GM21360 (cell line): ENCODE measurements around the gene ITGA3.

Source experiments
- ATAC-seq: cut with Tn5 transposase; IDR thresholded peaks from one replicate; pipeline ENCODE4 v1.9.1; 2021; ENCODE audit warnings: mild to moderate bottlenecking, moderate library complexity; ENCODE audit not compliant: unreplicated experiment

The ITGA3 gene

DNA sequence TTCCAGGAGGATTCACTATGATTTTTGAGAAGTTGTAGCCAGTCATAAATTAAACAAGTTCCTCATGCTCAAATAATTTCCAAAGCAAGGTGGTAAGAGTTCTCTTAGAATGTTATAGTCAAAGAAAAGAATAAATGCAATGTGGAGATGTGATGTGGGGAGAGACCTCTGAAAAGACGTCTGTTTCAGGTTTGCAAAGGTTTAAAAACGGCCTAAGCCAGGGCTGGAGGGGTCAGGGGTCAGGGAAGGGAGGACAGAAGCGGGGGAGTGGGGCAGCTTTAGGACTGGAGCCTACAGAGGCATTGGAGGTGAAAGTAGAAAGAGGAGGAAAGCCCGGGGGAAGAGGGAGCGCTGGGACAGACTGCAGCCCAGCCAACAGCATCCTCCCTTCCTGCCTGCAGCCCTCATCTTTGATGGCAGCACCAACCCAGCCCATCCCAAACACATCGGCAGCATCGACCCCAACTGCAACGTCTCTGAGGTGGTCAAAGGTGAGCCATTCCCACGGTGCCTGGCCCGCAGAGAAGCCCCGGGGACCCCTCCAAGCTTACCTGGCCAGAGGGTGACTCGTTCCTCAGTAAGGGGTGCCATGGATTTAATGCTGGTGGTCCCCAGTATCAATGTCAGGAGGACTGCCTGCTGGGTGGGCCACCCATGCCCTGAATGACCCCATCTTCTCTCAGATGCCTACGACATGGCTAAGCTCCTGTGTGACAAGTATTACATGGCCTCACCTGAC, 50.7 kb downstream of the ITGA3 start:
- no peak for ATAC-seq

DNA sequence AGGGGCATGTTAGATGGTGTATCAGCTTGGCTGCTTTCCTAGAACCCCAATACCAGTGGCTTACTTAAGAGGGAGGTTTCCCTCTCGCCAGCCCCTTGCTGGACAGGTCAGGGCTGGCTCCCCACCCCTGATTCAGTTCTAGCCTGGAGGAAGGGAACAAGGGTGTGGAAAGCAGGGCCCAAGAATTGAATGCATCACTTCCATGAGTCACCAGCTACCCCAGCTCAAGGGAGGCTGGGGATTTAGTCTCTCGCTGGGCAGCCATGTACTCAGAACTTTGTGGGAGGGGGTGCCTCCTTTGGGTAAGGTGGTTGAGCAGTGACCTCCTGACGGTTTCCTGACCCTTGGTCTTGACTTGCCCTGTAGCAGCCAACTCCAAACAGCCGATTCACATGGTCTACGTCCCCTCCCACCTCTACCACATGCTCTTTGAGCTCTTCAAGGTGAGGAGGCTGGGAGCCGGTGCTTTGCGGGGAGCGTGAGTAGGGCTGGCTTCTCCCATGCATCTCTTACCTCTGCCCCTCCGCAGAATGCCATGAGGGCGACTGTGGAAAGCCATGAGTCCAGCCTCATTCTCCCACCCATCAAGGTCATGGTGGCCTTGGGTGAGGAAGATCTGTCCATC, 52.0 kb downstream of the ITGA3 start:
- no peak for ATAC-seq

GRCh38 chr17:50108556-50108955, 52.6 kb downstream of the ITGA3 start:
- ATAC-seq, result no peak

GRCh38 chr17:50109207-50109606, 53.3 kb downstream of the ITGA3 start:
- no peak for ATAC-seq

DNA sequence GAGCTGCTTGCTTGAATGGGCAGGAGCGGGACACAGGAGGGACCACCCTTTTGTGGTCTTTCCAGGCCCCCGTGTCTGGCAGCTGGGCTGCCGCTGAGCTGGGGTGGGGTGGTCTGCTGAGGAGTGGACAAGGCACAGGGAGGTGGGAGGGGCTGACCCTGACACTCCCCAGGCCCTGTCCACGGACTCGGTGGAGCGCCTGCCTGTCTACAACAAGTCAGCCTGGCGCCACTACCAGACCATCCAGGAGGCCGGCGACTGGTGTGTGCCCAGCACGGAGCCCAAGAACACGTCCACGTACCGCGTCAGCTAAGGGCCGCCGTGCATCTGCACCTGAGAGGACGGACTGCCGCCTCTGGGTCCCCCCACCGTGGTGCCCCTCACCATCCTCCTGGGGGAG, 53.9 kb downstream of the ITGA3 start:
- ATAC-seq, result no peak

GRCh38 chr17:50110591-50111349, 54.9 kb downstream of the ITGA3 start:
- ATAC-seq, result no peak

GRCh38 chr17:50111673-50112655, 56.1 kb downstream of the ITGA3 start:
- ATAC-seq, result no peak

DNA sequence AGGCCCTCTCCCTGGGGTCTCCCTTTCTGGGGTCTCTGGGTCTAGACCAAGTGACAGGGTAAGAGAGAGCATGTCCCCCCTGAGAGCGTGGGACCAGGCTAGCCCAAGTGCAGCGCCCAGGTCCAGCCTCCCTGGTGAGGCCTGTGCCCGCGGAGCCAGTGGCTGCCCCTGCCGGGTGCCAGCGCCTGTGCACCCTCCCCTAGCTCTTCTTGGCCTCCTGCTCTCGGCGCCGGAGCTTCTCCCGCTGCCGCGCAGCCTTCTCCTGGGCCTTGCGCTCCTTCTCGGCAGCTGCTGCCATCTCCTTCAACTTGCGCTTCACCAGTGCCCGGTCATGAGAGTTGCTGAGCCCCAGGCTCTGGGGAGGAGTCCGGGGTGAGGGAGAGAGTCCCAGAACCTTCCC, 56.8 kb downstream of the ITGA3 start:
- no peak for ATAC-seq

DNA sequence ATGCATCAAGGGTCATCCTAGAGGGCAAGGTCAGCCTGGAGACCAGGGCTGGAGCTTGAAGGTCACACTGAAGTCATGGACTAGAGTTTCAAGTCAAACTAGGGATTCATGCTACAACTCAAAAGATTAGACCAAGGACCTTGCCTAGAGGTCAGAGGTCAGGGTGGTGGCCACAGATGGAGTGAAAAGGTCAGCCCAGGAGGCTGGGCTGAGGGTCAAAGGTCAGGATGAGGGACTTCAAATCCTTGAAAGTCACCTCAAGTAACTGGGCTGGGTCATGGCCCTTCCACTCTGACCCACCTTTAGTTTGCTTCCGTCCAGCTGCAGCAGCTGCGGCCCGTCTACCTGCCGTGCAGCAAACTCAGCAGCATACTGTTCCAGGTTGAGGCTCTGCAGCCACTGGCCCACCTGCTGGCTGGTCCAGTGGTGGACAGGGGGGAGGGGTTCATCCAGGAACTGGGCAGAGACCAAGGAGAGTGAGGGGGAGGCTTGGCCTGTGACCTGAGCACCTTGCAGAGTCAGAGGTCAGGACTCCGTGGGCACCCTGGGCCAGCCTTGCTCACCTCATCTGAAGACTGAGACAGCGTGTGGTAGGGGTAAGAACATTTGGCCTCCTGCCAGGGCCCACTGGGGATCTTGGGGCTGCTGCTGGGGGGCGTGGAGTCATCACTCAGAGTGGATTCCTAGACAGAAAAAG, 57.9 kb downstream of the ITGA3 start:
- ATAC-seq, result no peak

DNA sequence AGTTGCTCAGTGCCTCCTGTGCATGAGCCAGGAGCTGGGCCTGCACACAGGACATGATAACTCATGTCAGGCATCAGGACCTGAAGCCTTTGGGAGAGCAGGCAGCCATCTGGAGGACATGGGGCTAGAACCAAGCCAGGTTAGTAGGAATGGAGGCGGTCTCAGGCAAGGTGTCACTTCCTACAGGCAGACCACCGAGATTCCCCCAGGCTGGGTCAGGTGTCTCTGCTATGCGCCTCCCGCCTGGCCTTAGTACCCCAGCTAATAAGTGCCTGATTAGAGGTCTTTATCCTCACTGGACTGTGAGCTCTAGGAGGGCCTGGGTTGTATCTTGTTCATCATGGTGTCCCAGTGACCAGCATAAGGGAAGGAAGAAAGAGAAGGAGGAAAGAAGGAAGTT, 58.5 kb downstream of the ITGA3 start:
- ATAC-seq, result no peak

DNA sequence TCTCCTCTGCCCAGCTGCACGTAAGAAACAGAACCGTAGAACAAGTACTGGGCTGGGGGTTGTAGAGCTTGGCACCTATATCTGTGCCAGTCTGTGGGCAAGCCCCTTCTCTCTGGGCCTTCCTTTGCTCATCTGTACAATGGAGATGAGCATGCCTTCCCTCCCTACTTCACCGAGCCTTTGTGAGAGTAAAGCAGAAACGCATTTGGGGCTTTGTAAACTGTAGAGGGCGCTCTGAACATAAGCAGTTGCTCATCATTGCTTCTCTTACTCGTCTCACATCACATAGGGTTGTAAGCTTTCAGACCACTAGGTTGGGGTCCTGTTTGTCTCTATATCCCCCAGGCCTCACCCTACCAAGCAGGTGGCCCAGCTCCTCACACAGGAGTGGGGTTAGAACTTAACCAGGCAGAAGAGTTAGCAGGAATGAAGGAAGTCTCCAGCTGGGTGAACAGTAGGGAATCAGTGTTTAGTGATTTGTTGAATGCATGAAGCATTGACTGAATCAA, 59.0 kb downstream of the ITGA3 start:
- no peak for ATAC-seq

DNA sequence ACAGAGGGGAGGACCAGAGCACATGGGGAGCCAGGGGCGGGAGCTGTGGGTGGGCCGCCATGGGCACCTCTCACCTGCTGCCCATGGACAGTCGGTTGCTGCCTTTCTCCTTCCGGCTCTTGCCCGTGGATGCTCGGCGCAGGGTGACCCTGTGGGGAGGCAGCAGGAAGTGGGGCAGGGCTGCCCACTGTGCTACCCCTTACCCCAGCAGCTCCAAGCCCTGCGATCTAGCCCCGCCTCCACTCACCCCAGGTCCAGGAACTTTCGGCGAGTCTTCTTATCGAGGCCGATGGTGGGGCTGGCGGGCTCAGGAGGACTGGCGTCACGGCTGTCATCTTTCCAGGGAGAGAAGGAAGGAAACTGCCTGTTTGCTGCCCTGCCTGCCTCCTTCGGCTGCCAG, 59.8 kb downstream of the ITGA3 start:
- ATAC-seq, result no peak

- no peak for ATAC-seq
These were observed 61.5 kb downstream of the ITGA3 start for GRCh38 chr17:50117202-50118051.

DNA sequence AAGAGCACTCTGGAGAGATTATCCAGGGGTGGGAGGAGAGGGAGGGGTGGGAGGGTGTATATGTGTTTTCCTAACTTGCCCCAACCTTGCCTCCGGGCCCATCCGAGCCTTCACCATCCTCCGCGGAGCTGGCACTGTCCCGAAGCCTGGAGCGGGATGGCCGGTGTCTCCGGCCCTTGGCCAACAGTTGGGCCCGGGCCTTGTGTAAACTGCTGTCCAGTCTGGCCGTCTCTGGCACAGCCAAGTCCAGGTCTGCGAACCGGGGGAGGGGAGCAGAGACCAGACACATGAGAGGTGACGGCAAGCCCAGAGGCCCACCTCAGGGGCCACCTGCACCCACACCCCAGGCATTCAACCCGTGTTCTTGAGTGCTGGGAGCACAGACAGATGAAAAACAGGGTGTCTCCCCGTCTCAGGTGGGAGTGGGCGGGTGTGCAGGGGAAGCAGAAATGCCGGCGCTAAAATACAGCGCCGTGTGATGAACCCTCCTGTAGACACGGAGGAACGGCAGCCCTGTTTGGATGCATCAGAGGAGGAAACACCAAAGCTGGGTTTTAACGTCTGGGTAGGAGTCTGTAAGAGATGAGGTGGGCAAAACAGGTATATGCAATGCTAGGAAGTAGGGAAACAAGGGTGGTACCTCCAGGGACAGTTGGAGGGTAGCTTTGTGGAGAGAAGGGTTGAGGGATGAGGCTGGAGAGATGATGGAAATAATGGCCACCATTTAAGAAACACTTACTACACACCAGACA, 62.3 kb downstream of the ITGA3 start:
- no peak for ATAC-seq

DNA sequence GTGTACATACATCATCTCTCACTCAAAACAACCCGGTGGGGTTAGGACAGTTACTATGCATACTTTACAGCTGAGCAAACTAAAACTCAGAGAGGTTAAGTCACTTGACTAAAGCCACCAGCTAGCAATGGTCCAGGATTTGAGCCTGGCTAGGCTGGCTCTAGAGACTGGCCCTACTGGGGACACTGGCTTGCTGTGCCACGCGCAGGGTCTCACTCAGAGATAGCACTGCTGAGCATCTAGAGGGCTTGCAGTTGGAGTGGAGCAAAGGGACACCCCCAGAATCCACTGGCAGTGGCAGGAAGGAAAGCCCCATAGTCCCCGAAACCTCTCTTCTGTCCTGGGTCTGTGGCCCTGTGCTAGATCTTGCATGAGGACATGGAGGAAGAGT, 62.9 kb downstream of the ITGA3 start:
- no peak for ATAC-seq

DNA sequence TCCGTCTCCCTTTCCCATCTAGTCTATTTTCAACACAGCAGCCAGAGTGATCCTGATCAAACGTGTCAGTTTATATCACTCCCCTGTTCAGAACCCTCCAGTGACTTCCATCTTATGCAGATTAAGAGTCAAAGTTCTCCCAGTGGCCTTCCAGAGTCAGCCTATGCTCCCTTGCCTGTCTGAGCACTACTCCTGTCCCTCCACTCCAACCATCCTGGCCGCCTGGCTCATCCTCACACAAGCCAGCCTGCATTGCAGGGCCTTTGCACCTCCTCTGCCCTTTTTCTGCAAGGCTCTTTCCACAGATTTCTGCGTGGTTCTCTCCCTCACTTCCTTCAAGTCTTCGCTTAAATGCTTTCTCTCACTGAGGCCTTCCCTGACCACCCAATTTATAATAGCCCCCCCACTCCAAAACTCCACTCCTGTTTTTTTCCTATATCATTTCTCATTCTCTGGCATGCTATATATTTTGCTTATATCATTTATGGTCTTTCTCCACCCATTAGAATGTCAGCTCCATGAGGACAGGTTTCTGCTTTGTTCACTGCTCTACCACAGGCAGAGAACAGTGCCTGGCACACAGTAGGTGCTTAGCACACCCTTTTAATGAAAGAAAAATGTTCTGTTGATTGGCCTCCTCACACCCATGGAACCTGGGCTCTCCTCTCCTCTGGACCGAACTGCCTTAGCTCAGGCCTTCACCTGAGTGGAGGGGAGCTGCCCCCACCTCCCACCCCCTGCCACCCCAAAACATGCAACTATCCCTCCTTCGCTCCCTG, 64.8 kb downstream of the ITGA3 start:
- ATAC-seq, result no peak

DNA sequence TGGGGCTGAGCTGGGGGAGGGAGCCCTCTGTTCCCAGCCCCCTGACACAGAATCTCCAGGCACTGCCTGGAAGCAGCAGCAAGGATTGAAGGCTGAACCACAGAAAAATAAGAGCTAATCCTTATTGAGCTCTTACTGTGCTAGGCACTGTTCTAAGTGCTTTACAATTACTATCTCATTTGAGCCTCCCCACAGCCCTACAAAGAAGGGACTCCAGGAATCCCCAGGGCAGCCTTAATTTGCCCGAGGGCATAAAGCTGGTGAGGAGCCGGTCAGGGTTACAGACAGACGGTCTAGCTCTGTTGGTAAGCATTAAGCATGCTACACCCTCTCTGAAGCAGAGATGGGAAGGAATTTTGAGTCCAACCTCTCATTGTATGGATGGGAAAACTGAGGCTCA, 67.0 kb downstream of the ITGA3 start:
- no peak for ATAC-seq
